ENCODE measurements around the gene SMURF2. TPM values are rescaled to one million over a fixed set of nuclear protein-coding genes. Genes with fewer than 3 reads are reported as not detected.

Gene SMURF2
- 10 to 100 TPM; 22.7 to 35.7 (median 28.0) TPM for total RNA-seq
- polyA plus RNA-seq = 1 to 10 TPM; 5.4 to 6.5 (median 5.9) TPM
- long read RNA-seq, donor 1, partial matches to known transcripts = 0 of 1 reads
- long read RNA-seq, donor 1, other reads (novel, unspliced or antisense) = 0 of 1 reads
- long read RNA-seq, donor 2, partial matches to known transcripts = 20 of 21 reads
- long read RNA-seq, donor 2, other reads (novel, unspliced or antisense) = 0 of 21 reads

DNA sequence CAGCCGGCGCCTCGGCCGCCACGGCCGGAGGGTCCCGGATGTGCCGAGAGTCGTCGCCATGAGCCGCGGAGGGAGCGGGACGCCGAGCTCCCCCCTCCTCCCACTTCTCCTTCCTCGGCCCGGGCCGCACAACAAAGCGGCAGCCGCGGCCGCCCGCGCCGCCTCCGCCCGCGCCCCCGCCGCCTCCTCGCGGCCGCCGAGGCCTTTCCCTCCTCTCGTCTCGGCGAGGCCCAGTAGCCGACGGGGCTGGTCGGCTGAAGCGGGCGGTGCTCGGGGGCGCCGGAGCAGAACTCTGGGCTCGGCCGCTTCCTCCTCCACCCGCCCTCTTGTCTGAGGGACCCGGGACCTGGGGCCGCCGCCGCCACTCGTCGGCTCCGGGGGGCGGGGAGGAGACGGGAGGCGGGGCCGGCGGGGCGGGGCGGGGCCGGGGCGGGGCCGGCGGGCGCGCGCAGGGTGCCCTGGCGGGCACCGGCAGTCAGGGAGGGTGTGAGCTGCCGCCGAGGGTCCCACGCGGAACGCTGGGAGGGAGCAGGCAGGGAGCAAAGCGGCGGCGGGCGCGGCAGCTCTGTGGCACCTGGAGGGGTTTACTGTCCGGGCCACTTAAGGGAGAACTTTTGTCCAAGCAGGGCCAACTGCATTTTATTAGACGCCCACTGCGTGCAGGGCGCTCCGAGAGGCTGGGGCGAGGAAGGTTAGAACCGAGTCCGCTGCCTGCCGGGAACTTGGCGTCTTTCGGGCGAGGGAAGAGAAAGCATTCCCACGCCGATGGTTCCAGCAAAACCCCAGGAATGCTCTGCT, at the start of gene SMURF2:
TSS of gene SMURF2 (minus strand) at position 332 of the 798 bp plus-strand sequence. CDS start 427 bp downstream, outside the sequence.
- Histone ChIP-seq H3K27me3 (replicated peaks in 1 of 7) (no peaks in the 10 kb centered on the region), H3K4me1 (peaks cover 19 to 50% (median 41%) of the 10 kb centered on the region in 6 donors), H3K36me3 (no peaks in the 10 kb centered on the region), H3K4me3 (peak within 1 kb of the TSS; percentile 47 to 86 (median 64)), H3K27ac (peak within 1 kb of the TSS; percentile 86 to 98 (median 96)), H3K9me3 (no peaks in the 10 kb centered on the region)
- peak; percentile 96 for DNase-seq
- WGBS, 5 donors = 0 to 20% (median 1%) methylated on average over 1 to 95 of the region's 95 CpGs
- peak; percentile 91 to 93 (median 93) for TF ChIP-seq POLR2AphosphoS5 (IDR thresholded peaks at IDR 0.05)
- peak in 2 of 3 donors; percentile 49 to 93 for TF ChIP-seq POLR2A (IDR thresholded peaks at IDR 0.05)
- TF ChIP-seq, protein P1, sequence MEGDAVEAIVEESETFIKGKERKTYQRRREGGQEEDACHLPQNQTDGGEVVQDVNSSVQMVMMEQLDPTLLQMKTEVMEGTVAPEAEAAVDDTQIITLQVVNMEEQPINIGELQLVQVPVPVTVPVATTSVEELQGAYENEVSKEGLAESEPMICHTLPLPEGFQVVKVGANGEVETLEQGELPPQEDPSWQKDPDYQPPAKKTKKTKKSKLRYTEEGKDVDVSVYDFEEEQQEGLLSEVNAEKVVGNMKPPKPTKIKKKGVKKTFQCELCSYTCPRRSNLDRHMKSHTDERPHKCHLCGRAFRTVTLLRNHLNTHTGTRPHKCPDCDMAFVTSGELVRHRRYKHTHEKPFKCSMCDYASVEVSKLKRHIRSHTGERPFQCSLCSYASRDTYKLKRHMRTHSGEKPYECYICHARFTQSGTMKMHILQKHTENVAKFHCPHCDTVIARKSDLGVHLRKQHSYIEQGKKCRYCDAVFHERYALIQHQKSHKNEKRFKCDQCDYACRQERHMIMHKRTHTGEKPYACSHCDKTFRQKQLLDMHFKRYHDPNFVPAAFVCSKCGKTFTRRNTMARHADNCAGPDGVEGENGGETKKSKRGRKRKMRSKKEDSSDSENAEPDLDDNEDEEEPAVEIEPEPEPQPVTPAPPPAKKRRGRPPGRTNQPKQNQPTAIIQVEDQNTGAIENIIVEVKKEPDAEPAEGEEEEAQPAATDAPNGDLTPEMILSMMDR (IDR thresholded peaks at IDR 0.05 in 8 of 11, conservative IDR thresholded peaks at IDR 0.05 in 3 of 11) = peak in 3 of 11 experiments; percentile 12 to 24 (median 22)
- intact Hi-C loops (cut with DNase I; ENCODE audit: low total_unique reads) = no loop called here

DNA sequence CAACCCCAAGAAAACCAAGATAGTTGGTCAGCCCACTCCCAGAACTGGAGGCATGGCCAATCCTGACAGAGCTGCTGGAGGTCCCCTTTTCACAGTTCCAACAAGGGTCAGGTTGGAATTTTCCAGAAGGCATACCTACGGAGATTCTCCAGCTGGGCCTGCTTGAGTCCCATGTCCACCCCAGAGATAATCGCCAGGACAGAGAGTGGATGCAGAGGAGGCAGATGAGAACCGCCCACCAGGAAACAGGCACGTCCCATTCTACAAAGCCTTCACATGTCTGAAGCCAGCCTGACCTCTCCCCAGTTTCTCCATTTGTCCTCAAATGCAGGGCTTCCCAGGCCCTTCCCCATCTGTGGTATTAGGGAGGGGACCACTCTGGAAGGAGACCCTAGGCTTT, 47.4 kb upstream of the SMURF2 start:
- Histone ChIP-seq H3K9me3 (no peaks in the 10 kb centered on the region), H3K36me3 (no peaks in the 10 kb centered on the region), H3K27ac (peak overlapping the region in 6 of 8 donors; percentile 36 to 73 (median 62)), H3K4me1 (peaks cover 44 to 88% (median 70%) of the 10 kb centered on the region in 6 donors), H3K27me3 (replicated peaks in 1 of 7) (no peaks in the 10 kb centered on the region), H3K4me3 (no peak overlapping the region)
- WGBS, 5 donors = 27 to 53% (median 43%) methylated on average over 3 to 4 of the region's 4 CpGs
- no peak for DNase-seq
- TF ChIP-seq, protein P1 (IDR thresholded peaks at IDR 0.05 in 8 of 11, conservative IDR thresholded peaks at IDR 0.05 in 3 of 11) = no peak
- TF ChIP-seq POLR2AphosphoS5 (IDR thresholded peaks at IDR 0.05) (no peak), POLR2A (IDR thresholded peaks at IDR 0.05) (no peak)
- intact Hi-C loops (cut with DNase I; ENCODE audit: low total_unique reads) = no loop called here

DNA sequence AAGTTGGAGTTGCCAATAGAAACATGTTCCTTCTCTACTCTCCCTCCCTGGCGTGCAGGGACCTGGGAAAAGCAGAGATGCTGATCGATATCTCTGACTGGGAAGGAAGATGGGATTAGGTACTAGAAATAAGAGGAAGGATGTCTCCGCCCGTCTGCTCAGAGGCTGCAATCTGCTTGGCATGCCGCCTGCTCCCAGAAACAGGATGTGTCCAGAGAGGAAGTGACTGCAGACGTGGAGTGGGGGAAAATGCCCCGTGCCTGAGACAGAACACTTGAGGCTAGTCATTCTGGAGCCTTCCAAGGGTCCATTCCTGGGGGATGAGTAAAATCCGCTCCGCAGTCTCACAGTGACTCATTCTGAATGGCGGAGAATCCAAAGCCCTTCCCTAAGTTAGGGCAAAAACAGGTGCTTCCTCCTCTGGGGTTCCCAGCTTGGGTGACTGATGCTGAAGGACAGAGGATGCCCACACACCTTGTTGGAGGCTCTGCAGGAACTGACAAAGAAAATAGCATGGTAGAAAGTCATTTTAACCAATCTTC, 45.0 kb upstream of the SMURF2 start:
- intact Hi-C loops (cut with DNase I; ENCODE audit: low total_unique reads) = no loop called here
- no peaks in the 10 kb centered on the region for H3K36me3 ChIP-seq
- TF ChIP-seq POLR2A (IDR thresholded peaks at IDR 0.05) = no peak
- TF ChIP-seq POLR2AphosphoS5 (IDR thresholded peaks at IDR 0.05) = peak in 2 of 3 donors; percentile 74 to 86
- no peaks in the 10 kb centered on the region for H3K9me3 ChIP-seq
- DNase-seq = peak; percentile 87
- 23 to 35% (median 32%) methylated on average over 10 of the region's 10 CpGs for WGBS, 5 donors
- no peaks in the 10 kb centered on the region for H3K27me3 ChIP-seq (replicated peaks in 1 of 7)
- peak overlapping the region in 7 of 8 donors; percentile 47 to 73 (median 54) for H3K27ac ChIP-seq
- peaks cover 36 to 64% (median 48%) of the 10 kb centered on the region in 6 donors for H3K4me1 ChIP-seq
- no peak overlapping the region for H3K4me3 ChIP-seq

DNA sequence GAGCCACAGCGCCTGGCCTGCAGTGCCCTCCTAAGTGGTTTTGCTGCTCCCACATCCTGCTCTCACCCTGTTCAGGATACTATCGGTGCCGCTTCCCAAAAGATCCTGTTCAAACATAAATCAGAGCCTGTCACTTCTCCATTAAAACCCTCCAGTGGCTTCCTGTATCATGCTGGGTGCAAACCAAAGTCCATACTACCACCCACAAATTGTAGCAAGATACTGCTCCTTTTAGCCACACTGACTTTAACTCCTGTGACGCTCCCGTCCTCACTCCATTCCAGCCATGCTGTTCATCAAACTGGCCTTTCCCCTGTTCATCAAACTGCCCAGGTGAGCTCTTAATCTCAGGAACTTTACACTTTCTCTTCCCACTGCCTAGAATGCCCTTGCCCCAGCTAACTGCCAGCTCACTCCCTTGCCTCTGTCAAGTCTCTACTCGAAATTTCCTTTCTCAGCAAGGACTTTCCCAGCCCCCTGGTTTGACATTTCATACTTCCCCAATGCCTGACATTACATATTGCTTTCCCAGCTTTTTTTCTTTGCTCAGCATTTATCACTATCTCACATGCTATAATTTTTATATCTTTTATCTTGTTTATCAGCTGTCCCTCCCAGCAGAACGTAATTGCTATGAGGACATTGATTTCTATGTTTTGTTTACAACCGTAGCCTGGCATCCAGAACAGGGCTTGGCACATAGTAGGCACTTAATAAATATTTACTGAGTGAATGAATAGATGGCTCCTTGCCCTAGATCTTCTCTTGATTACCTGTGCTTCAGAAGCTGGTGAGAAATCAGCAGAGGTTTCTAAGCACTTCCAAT, 44.3 kb upstream of the SMURF2 start:
- H3K36me3 ChIP-seq = no peaks in the 10 kb centered on the region
- H3K4me1 ChIP-seq = peaks cover 36 to 57% (median 44%) of the 10 kb centered on the region in 6 donors
- no peak for TF ChIP-seq POLR2A (IDR thresholded peaks at IDR 0.05)
- TF ChIP-seq, protein P1 (IDR thresholded peaks at IDR 0.05 in 8 of 11, conservative IDR thresholded peaks at IDR 0.05 in 3 of 11) = no peak
- H3K4me3 ChIP-seq = no peak overlapping the region
- intact Hi-C loops (cut with DNase I; ENCODE audit: low total_unique reads) = no loop called here
- peak overlapping the region in 7 of 8 donors; percentile 47 to 73 (median 54) for H3K27ac ChIP-seq
- H3K9me3 ChIP-seq = no peaks in the 10 kb centered on the region
- WGBS, 5 donors = 48 to 63% (median 58%) methylated on average over 8 of the region's 8 CpGs
- H3K27me3 ChIP-seq (replicated peaks in 1 of 7) = no peaks in the 10 kb centered on the region
- DNase-seq = no peak

All from spleen (tissue), 13 donors.